H1 (cell line): ENCODE results near the gene STAT4. TPM values are rescaled to one million over a fixed set of nuclear protein-coding genes. Genes with fewer than 3 reads are reported as not detected.

Source experiments
- CTCF ChIA-PET: fragments of 300-600 bp; sonication (Branson Sonifier 250); formaldehyde crosslinking; loops from one replicate; lab custom pipeline; 2021; ENCODE audit not compliant: partially characterized antibody; lab: Charles Lee
- POLR2A ChIA-PET: fragments of 300-600 bp; sonication (Branson Sonifier 250); formaldehyde crosslinking; loops from one replicate; lab custom pipeline; 2021; ENCODE audit warnings: inconsistent platforms; ENCODE audit not compliant: partially characterized antibody; lab: Charles Lee
- DNase-seq, 2 experiments: peaks; one replicate each; pipeline versions ENCODE4 v3.0.0 to v3.0.0-alpha.2; 2010 to 2022; ENCODE audit warnings: low spot score in 2 of 2, low read depth in 1 of 2, mixed read lengths in 1 of 2
- FAIRE-seq: peaks from 2 replicates; lab custom pipeline; 2011; peaks lifted over from hg19 to GRCh38; lab: Jason Lieb, UNC
- H2AFZ ChIP-seq: 2 replicates; pipeline ENCODE4 v1.8.1; 2012; ENCODE audit warnings: low read length, inconsistent platforms
- H2AK5ac ChIP-seq: 2 replicates; pipeline ENCODE4 v1.6.1; 2013; ENCODE audit warnings: low read depth, low read length
- H2BK120ac ChIP-seq: replicated peaks from 2 replicates; pipeline ENCODE3; 2013; ENCODE audit warnings: low read depth, low read length, inconsistent platforms
- H2BK12ac ChIP-seq: 2 replicates; pipeline ENCODE4 v1.6.1; 2013; ENCODE audit warnings: low read depth, low read length
- H2BK15ac ChIP-seq: 2 replicates; pipeline ENCODE4 v1.6.1; 2013; ENCODE audit warnings: low read length
- H2BK20ac ChIP-seq: 2 replicates; pipeline ENCODE4 v1.6.1; 2013; ENCODE audit warnings: low read length
- H2BK5ac ChIP-seq: 2 replicates; pipeline ENCODE4 v1.6.1; 2013; ENCODE audit warnings: low read depth, low read length
- H3K14ac ChIP-seq: 2 replicates; pipeline ENCODE4 v1.6.1; 2013; ENCODE audit warnings: inconsistent platforms; ENCODE audit not compliant: insufficient read length
- H3K18ac ChIP-seq: 2 replicates; pipeline ENCODE4 v1.6.1; 2013; ENCODE audit warnings: low read length; ENCODE audit errors: extremely low read depth
- H3K23ac ChIP-seq: 2 replicates; pipeline ENCODE4 v1.6.1; 2013; ENCODE audit warnings: inconsistent platforms; ENCODE audit not compliant: insufficient read length
- H3K23me2 ChIP-seq: 2 replicates; pipeline ENCODE4 v1.6.1; 2013; ENCODE audit warnings: low read depth, low read length
- H3K27ac ChIP-seq: 2 replicates; pipeline ENCODE4 v1.6.1; 2011; ENCODE audit warnings: low read depth, low read length, inconsistent platforms
- H3K27me3 ChIP-seq, 4 experiments: replicated peaks in 1 of 4; 1 replicate in 1 of 4; 2 replicates in 3 of 4; pipeline versions ENCODE4 v1.6.1 to v1.8.1; 2011 to 2013; ENCODE audit warnings: low read length in 3 of 4, mild to moderate bottlenecking in 3 of 4, inconsistent platforms in 2 of 4, mixed read lengths in 2 of 4, moderate library complexity in 1 of 4; ENCODE audit not compliant: control insufficient read depth in 3 of 4, insufficient read depth in 3 of 4; ENCODE audit errors: extremely low read depth in 1 of 4
- H3K36me3 ChIP-seq, 4 experiments: 2 replicates each; pipeline versions ENCODE4 v1.6.1 to v1.8.1; 2011 to 2013; ENCODE audit warnings: mild to moderate bottlenecking in 4 of 4, low read length in 3 of 4, moderate library complexity in 2 of 4, control low read depth in 1 of 4, inconsistent platforms in 1 of 4; ENCODE audit not compliant: insufficient read depth in 4 of 4, control insufficient read depth in 2 of 4
- H3K4ac ChIP-seq: replicated peaks from 2 replicates; pipeline ENCODE3; 2013; ENCODE audit warnings: low read length, low read depth, mixed read lengths, inconsistent platforms; ENCODE audit not compliant: insufficient read length
- H3K4me1 ChIP-seq, 4 experiments: replicated peaks in 1 of 4; 1 replicate in 1 of 4; 2 replicates in 3 of 4; pipeline versions ENCODE4 v1.6.1 to v1.8.1; 2011 to 2013; ENCODE audit warnings: low read length in 3 of 4, inconsistent platforms in 2 of 4, mixed read lengths in 1 of 4; ENCODE audit not compliant: insufficient read depth in 4 of 4, control insufficient read depth in 3 of 4
- H3K4me2 ChIP-seq, 2 experiments: 2 replicates each; pipeline versions ENCODE4 v1.6.1 to v1.8.1; 2011 to 2013; ENCODE audit warnings: low read depth in 2 of 2, low read length in 2 of 2, control low read depth in 1 of 2, inconsistent platforms in 1 of 2, mild to moderate bottlenecking in 1 of 2; ENCODE audit not compliant: insufficient read depth in 1 of 2
- H3K4me3 ChIP-seq, 4 experiments: fragments of 200-600, 300-600 bp in 1 of 4; sonication (generic), shearing (Covaris generic), sonication (Bioruptor Twin) in 1 of 4; 2 replicates each; pipeline versions ENCODE4 v1.5.1 to v1.8.1; 2011 to 2016; ENCODE audit warnings: low read length in 4 of 4, low read depth in 3 of 4, control low read depth in 2 of 4, inconsistent platforms in 2 of 4, mild to moderate bottlenecking in 2 of 4, mixed read lengths in 1 of 4, moderate library complexity in 1 of 4; ENCODE audit not compliant: insufficient read depth in 2 of 4; ENCODE audit errors: extremely low read depth in 1 of 4
- H3K56ac ChIP-seq: replicated peaks from 2 replicates; pipeline ENCODE3; 2013; ENCODE audit warnings: low read depth, mild to moderate bottlenecking, mixed read lengths, low read length, inconsistent platforms; ENCODE audit not compliant: insufficient read length
- H3K79me1 ChIP-seq: 2 replicates; pipeline ENCODE4 v1.6.1; 2013; ENCODE audit warnings: low read depth, low read length, control low read depth
- H3K79me2 ChIP-seq, 2 experiments: 2 replicates each; pipeline versions ENCODE4 v1.6.1 to v1.8.1; 2012 to 2013; ENCODE audit warnings: low read length in 2 of 2, mild to moderate bottlenecking in 2 of 2, inconsistent platforms in 1 of 2; ENCODE audit not compliant: insufficient read depth in 2 of 2, control insufficient read depth in 1 of 2
- H3K9ac ChIP-seq, 4 experiments: replicated peaks in 1 of 4; 1 replicate in 1 of 4; 2 replicates in 3 of 4; pipeline versions ENCODE4 v1.6.1 to v1.8.1; 2011 to 2013; ENCODE audit warnings: low read depth in 3 of 4, low read length in 3 of 4, control low read depth in 2 of 4, mild to moderate bottlenecking in 2 of 4, moderate library complexity in 2 of 4, inconsistent platforms in 1 of 4; ENCODE audit errors: extremely low read depth in 1 of 4
- H3K9me3 ChIP-seq, 2 experiments: 2 replicates each; pipeline versions ENCODE4 v1.6.1 to v1.8.1; 2012 to 2013; ENCODE audit warnings: mild to moderate bottlenecking in 2 of 2, moderate library complexity in 2 of 2, control low read depth in 1 of 2, inconsistent platforms in 1 of 2, low read depth in 1 of 2, low read length in 1 of 2, mixed read lengths in 1 of 2; ENCODE audit not compliant: insufficient read depth in 2 of 2
- H4K20me1 ChIP-seq, 2 experiments: replicated peaks in 1 of 2; 2 replicates each; pipeline versions ENCODE3 to v1.8.1; 2011 to 2013; ENCODE audit warnings: inconsistent platforms in 2 of 2, low read length in 2 of 2, mild to moderate bottlenecking in 1 of 2; ENCODE audit not compliant: insufficient read depth in 2 of 2, control insufficient read depth in 1 of 2
- H4K5ac ChIP-seq: 2 replicates; pipeline ENCODE4 v1.6.1; 2013; ENCODE audit warnings: low read length, low read depth, mixed read lengths, inconsistent platforms; ENCODE audit not compliant: insufficient read length
- H4K8ac ChIP-seq: 2 replicates; pipeline ENCODE4 v1.8.0; 2013; ENCODE audit warnings: mild to moderate bottlenecking, moderate library complexity, low read length, inconsistent platforms; ENCODE audit not compliant: insufficient read depth; ENCODE audit errors: extremely low read depth
- H4K91ac ChIP-seq: replicated peaks from 2 replicates; pipeline ENCODE3; 2013; ENCODE audit warnings: low read length, mixed read lengths, inconsistent platforms; ENCODE audit not compliant: insufficient read length
- ASH2L ChIP-seq: fragments of 200-600, 300-600 bp; sonication (generic); IDR thresholded peaks from one replicate; pipeline ENCODE4 v1.7.1; 2017; ENCODE audit warnings: low read length
- BACH1 ChIP-seq: IDR thresholded peaks from 2 replicates; pipeline ENCODE4 v1.6.1; 2012; ENCODE audit warnings: low read length, improper control_type of control experiment
- CTBP2 ChIP-seq: IDR thresholded peaks from 2 replicates; pipeline ENCODE4 v1.7.0; 2011; ENCODE audit warnings: borderline replicate concordance, mild to moderate bottlenecking, moderate library complexity, mixed read lengths, low read length; ENCODE audit not compliant: insufficient read depth, insufficient read length
- FOSL1 ChIP-seq: IDR thresholded peaks from 2 replicates; pipeline ENCODE4 v1.6.1; 2011; ENCODE audit warnings: mild to moderate bottlenecking, low read depth, low read length, moderate library complexity; ENCODE audit not compliant: insufficient read depth
- HDAC6 ChIP-seq: IDR thresholded peaks from one replicate; pipeline ENCODE4 v1.7.1; 2012; ENCODE audit warnings: low read depth, mild to moderate bottlenecking, inconsistent platforms, low read length, moderate library complexity
- JUN ChIP-seq: IDR thresholded peaks from 2 replicates; pipeline ENCODE4 v1.6.1; 2011; ENCODE audit warnings: low read depth, mild to moderate bottlenecking, improper control_type of control experiment, low read length
- MAFK ChIP-seq: IDR thresholded peaks from 2 replicates; pipeline ENCODE4 v1.6.1; 2012; ENCODE audit warnings: low read depth, mild to moderate bottlenecking, improper control_type of control experiment, low read length
- PHF8 ChIP-seq: fragments of 200-600 bp; sonication (generic); conservative IDR thresholded peaks from 2 replicates; pipeline ENCODE4 v1.7.1; 2012; ENCODE audit warnings: low read depth, mild to moderate bottlenecking, inconsistent platforms, low read length, moderate library complexity
- POLR2A ChIP-seq, 2 experiments: IDR thresholded peaks; 1 replicate in 1 of 2; 2 replicates in 1 of 2; pipeline ENCODE4 v1.6.1; 2011; ENCODE audit warnings: low read depth in 2 of 2, low read length in 2 of 2, mild to moderate bottlenecking in 2 of 2; ENCODE audit errors: control extremely low read depth in 1 of 2
- SIX5 ChIP-seq: IDR thresholded peaks from 2 replicates; pipeline ENCODE4 v1.6.1; 2011; ENCODE audit warnings: mild to moderate bottlenecking, low read depth, low read length
- ZNF274 ChIP-seq: IDR thresholded peaks from 2 replicates; pipeline ENCODE4 v1.7.0; 2012; ENCODE audit warnings: low read length, borderline replicate concordance; ENCODE audit errors: extremely low read depth
- WGBS, 2 experiments: shearing (Covaris generic) in 1 of 2; methylation state at CpG; one replicate each; pipeline versions ENCODE4 v1.1.6 to v1.1.7; 2013 to 2015; ENCODE audit warnings: low lambda C conversion rate in 2 of 2, mixed read lengths in 2 of 2, inconsistent platforms in 1 of 2, low coverage in 1 of 2, missing lambda C conversion rate in 1 of 2; ENCODE audit not compliant: insufficient replicate concordance in 2 of 2, insufficient coverage in 1 of 2, insufficient read length in 1 of 2; ENCODE audit errors: extremely low coverage in 1 of 2, missing lambda C conversion rate in 1 of 2; 5-methylcytosine and 5-hydroxymethylcytosine counted together
- polyA plus RNA-seq, 7 experiments: library from polyadenylated mRNA; depleted of rRNA in 3 of 7; stranded (reverse) in 5 of 7; unstranded in 2 of 7; fragments of >200 nt in 5 of 7; fragments of 200-250 nt in 2 of 7; gene quantifications; 1 replicate in 5 of 7; 2 replicates in 1 of 7; 4 replicates in 1 of 7; pipeline versions ENCODE4 v1.2.1 to v1.2.3, GENCODE V29; 2011 to 2013; ENCODE audit warnings: missing spikeins in 2 of 7, mixed read lengths in 2 of 7
- total RNA-seq: library from RNA; stranded (reverse); fragmentation: NEBNext Ultra II Directional; extraction: Animal tissue kit (Norgen Biotek cat#: 25700); gene quantifications from 2 replicates; pipeline ENCODE4 v1.2.1, GENCODE V29; 2021

STAT4 gene
- total and polyA plus RNA-seq, 2 of the 8 experiments (the other 6 are each of a cell fraction or from before 2014, with no cell fraction given), result 0.36 to 0.63 TPM

- Histone ChIP-seq H3K79me1 (no peaks in the 10 kb centered on the region), H2AFZ (no peak overlapping the region), H3K14ac (no peak overlapping the region), H3K9ac (no peak overlapping the region), H4K5ac (no peak overlapping the region), H3K4me3 (no peak overlapping the region), H3K18ac (no peak overlapping the region), H3K4ac (no peak overlapping the region), H3K36me3 (no peaks in the 10 kb centered on the region), H3K9me3 (no peaks in the 10 kb centered on the region), H4K20me1 (no peaks in the 10 kb centered on the region), H2BK12ac (no peak overlapping the region), H4K91ac (no peak overlapping the region), H2AK5ac (no peak overlapping the region), H3K27me3 (no peaks in the 10 kb centered on the region), H2BK120ac (no peak overlapping the region), H3K4me1 (no peaks in the 10 kb centered on the region), H3K27ac (no peak overlapping the region), H2BK5ac (no peak overlapping the region), H2BK15ac (no peak overlapping the region), H3K4me2 (no peak overlapping the region), H3K56ac (no peak overlapping the region), H3K79me2 (no peaks in the 10 kb centered on the region), H3K23me2 (no peaks in the 10 kb centered on the region), H3K23ac (no peak overlapping the region), H4K8ac (no peak overlapping the region), H2BK20ac (no peak overlapping the region)
- POLR2A ChIA-PET, result no interaction called here
- 86% methylated on average over 2 of the region's 2 CpGs; no CpG with 5 or more reads in 1 of the 2 experiments for WGBS, 2 experiments
- FAIRE-seq (no peak), DNase-seq (no peak)
- CTCF ChIA-PET, result no interaction called here
- no peak for TF ChIP-seq CTBP2
- no peak for TF ChIP-seq JUN
- no peak for TF ChIP-seq PHF8
- TF ChIP-seq ASH2L, result no peak
- TF ChIP-seq BACH1, result no peak
- TF ChIP-seq HDAC6, result no peak
- no peak for TF ChIP-seq SIX5
- no peak for TF ChIP-seq FOSL1
- no peak for TF ChIP-seq ZNF274
- TF ChIP-seq MAFK, result no peak
- TF ChIP-seq POLR2A (IDR thresholded peaks at IDR 0.05; ENCODE audit: control extremely low read depth in 1 of 2, low read depth in 2 of 2, low read length in 2 of 2), result no peak
These were observed 28.0 kb downstream of the STAT4 start for GRCh38 chr2:191122638-191123294.
